Measurements from ENCODE around the gene PRXL2A.
"Not testable (repeated sequence)": the region's sequence is repeated elsewhere in the genome, so short reads cannot be mapped to it uniquely, and the experiment has no call there.

PRXL2A gene

GRCh38 chr10:80411681-80412220 lies 3.4 kb downstream of the PRXL2A start:
- no peak for DNase-seq

DNA sequence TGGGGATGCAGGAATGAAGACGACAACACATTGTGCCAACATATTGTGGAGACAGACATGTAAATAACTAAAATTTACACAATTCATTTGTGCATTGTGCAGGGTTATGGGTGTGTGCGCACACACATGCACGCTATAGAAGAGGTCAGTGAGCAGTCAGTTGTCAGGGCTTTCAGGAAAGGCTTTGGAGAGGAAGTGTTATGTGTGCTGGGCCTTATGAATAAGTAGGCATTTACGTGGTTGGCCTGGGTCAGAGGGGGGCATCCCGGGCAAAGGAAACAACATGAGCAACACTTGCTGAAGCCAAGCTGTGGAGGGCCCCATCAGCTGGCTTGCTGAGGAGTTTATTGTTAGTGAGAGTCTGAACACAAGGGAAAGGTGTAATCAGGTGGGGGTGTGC lies 4.1 kb downstream of the PRXL2A start:
- DNase-seq, result no peak

DNA sequence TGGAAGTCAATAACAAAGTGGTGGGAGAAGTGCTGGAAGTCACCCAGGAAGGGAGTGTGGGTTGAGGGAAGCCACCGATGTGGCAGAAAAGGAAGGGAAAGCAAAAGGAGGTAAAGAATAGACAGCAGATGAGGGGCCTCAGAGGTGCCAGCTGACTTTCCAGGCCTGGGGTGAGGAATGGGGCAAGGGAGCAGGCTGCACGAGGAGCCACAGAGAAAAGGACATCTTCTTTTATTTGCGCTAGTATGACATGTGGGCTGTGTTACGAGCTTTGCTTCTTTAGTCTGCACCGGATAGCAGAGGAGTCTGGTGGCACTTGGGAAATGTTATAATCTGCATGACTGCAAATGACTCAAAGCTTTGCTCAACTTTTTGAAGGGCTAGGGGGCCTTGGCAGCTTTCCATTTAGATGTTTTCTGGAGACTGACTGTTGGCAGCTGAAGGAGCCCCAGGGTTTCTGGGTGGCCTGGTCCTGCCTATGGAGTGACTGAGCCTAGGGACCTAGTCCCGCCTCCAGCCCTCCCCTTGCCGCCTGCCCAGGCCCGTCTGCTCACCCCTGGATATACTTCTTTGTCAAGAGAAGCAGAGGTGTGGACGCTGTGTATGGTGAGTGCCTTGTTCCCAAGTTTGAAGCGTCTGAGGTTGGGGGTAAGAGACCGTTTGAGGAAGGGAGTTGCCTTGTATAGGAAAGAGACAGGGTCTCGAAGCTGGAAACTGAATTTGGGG lies 5.1 kb downstream of the PRXL2A start:
- no peak for DNase-seq

DNA sequence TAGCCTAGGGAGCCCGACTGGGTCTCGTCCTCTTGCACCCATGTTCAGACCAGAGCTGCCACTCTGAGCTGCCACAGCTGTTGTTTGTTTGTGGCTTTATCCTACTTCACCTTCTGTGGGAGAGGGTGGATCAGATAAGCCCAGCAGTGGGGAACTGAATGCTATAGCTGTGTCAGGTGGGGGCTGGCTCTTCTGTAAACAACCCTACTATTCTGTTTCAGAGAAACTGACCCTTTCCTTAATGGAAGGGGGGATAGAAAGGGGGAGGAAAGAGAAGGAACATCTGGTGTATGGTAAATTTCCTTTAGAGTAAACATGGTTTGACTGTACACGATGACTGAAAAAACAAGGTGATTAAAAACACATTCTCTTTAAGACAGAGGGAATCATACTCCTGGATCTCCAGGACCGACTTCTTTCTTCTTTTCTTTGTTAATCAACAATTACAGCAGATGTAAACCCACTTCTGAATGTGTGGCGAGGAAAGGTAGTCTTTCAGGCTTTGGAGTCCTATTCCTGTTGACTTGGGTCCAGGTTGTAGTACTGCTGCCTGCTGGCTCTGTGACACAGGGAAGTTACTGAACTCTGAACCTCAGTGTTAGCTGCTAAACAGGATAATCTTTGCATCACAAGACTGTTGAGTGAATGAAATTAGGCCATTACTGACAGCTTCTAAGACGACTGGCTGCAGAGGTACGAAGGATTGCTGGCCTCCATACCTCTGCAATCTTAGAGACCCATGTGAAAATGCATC lies 6.0 kb downstream of the PRXL2A start:
- no peak for DNase-seq

GRCh38 chr10:80415734-80416478 lies 7.6 kb downstream of the PRXL2A start:
- no peak for DNase-seq

DNA sequence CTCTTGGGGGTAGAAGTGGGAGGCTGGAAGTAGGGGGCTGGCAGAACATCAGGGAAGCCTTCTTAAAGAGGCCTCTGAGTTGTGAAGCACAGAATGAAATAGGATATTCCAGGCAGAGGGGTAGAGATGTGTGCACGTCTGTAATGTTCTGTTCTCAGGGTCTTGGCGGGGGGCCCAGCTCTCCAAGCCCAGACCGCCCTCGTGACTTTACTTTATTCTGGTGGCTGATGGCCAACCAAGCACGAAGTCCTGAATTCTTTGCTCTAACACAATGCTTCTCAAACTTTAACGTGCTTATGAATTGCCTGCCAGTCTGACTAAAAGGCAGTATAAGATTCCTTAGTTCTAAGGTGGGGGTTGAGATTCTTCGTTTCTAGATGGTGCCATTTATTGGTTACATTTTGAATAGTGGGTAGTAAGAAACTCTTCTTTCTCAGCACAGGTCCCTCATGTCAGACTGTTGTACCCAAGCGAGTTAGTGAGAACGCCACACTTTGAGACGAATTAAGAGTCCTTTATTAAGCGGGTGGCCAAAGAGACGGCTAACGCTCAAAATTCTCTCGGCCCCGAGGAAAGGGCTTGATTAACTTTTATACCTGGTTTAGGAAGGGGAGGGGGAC lies 8.2 kb downstream of the PRXL2A start:
- DNase-seq, result no peak

- DNase-seq, result not testable (repeated sequence)
Measured at GRCh38 chr10:80417256-80417655, 8.9 kb downstream of the PRXL2A start.

- no peak for DNase-seq
Measured at GRCh38 chr10:80421050-80421706, 12.8 kb downstream of the PRXL2A start.

DNA sequence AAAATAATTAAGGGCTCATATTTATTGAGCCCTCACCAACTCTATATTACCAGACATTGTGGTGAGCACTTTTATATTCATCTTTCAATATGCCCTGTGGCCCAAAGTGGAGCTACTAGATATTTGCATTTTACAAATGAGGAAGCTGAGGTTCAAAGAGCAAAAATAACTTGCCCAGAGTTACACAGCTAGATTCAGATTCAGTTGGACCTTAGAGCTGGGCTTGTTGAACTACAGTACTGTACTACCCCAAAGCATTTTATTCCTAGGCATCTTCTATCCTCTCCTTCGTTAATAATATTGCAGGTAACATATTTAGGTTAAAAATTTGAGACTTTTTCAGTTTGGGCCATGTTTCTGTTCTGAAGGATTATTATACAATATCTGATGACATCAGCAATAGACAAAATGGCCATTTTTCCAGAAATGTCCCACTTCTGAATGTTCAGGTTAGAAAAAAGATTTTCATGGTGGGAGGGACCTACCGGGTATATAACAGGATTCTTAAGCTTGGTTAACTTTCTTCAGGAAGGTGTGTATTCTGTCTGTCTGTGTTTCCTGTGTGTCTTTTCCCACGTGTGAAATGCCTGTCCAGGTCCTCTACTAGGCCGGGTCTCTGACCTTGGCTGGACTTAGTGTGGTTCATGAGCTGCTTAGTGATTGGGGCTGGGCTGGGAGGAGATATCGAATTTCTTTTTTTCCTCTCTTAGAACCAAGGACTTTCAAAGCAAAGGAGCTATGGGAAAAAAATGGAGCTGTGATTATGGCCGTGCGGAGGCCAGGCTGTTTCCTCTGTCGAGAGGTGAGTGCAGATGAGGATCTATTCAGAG lies 13.6 kb downstream of the PRXL2A start:
- no peak for DNase-seq

- DNase-seq, result no peak
Measured at GRCh38 chr10:80425901-80426300, 17.6 kb downstream of the PRXL2A start.

DNA sequence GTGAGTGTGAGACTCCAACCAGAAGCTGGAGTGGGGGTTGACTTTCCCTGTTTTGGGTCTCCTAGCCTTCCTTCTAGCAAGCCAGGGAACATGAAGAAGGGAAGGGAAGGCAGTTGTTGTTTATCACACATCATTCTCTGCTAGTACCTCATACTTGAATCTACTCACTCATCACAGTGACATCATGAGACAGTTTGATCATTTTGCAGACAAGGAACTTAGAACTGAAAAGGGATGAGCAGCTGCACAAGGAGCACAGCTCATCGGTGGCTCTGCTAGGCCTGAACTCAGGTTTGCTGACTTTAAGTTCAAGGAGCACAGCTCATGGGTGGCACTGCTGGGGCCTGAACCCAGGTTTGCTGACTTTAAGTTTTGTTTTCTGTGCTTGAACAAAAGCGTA lies 19.2 kb downstream of the PRXL2A start:
- no peak for DNase-seq

GRCh38 chr10:80429521-80429973 lies 21.2 kb downstream of the PRXL2A start:
- no peak for DNase-seq

- no peak for DNase-seq
Measured at GRCh38 chr10:80433134-80433533, 24.8 kb downstream of the PRXL2A start.

DNA sequence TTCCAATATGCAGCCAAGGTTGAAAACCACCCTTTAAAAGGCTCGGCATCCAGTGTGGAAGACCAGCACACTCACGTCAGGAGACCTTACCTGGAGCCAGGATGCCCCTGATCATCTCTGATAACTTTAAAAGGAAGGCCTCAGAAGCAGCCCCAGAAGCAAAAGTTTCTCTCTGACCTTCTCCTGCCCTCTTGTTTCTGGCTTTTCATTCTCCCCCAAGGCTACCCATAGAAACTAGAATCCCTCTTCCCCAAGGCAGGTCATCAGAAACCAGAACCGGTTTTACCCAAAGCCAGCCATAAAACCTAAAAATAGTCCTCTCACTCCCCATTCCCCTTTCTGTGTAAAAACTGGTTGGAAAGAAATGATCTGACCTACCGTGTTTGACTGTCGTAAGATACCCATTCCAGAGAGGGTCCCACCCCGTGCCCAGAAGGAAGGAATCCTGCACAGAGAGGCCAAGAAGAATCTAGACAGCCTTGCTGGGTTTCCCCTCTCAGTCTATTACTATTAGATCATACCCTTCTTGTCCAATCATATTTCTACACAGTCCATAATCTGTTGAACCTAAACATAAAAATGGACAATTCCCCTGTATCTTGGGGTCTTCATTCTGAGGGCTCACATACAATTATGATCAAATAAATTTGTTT lies 28.2 kb downstream of the PRXL2A start:
- DNase-seq, result no peak

DNA sequence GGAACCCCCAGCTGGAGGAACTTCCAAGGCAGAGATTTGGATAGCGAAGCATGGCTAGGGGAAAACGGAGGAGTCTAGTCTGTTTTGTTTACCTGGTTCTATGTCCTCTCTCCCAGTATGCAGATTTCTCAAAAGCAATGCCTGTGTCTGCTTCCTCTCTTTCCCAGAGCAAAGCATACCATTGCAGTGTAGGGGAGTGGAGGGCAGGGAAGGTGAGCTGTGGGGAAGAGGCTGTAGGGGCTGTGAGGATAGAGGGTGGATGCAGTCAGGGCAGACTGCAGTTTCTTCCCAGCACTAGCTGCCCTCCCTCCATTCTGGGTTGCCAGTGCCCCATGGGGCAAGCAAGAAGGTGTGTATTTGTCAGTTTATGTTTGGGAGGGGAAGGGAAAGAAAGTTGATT lies 28.9 kb downstream of the PRXL2A start:
- no peak for DNase-seq

DNA sequence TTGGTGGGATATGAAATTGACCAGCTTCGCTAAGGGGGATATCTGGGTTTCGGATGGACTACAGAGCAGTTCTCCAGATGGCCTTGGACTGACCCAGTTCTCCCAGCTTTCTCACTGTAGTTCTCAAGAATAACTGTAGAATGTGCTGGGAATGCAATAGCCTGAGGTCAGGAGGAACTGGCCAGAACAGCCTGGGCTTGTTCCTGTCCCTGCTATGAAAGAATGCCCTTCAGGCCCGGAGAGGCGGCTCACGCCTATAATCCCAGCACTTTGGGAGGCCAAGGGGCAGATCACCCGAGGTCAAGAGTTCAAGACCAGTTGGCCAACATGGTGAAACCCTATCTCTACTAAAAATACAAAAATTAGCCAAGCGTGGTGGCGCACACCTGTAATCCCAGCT lies 33.5 kb downstream of the PRXL2A start:
- no peak for DNase-seq

GRCh38 chr10:80442879-80443278 lies 34.5 kb downstream of the PRXL2A start:
- no peak for DNase-seq

- no peak for DNase-seq
Measured at GRCh38 chr10:80443531-80443974, 35.2 kb downstream of the PRXL2A start.

DNA sequence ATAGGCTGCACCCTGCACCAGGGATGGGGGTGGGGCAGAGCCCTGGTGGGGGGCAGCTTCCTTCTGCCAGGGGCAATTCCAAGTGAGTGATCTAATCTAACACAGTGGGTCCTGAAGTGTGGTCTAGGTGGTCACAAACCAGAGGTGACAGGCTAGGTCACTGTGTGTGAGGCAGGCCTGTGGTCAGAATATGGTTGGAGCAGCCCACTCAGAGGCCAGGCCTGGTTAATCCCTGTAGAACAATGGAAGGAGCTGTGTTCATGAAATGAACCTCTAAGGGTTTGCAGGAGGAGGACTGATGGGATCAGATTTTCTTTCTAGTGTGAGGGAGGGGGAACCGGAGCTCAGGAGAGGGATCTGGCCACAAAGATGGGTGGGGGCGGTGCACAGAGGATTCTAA lies 35.8 kb downstream of the PRXL2A start:
- DNase-seq, result no peak

GRCh38 chr10:80444646-80445319 lies 36.4 kb downstream of the PRXL2A start:
- peak; percentile 65 for DNase-seq
